Measurements from ENCODE around the gene RETN. TPM values are rescaled to one million over a fixed set of nuclear protein-coding genes. Genes with fewer than 3 reads are reported as not detected.

The RETN gene
- total RNA-seq, 4 donors from 2014 or later: not detected

DNA sequence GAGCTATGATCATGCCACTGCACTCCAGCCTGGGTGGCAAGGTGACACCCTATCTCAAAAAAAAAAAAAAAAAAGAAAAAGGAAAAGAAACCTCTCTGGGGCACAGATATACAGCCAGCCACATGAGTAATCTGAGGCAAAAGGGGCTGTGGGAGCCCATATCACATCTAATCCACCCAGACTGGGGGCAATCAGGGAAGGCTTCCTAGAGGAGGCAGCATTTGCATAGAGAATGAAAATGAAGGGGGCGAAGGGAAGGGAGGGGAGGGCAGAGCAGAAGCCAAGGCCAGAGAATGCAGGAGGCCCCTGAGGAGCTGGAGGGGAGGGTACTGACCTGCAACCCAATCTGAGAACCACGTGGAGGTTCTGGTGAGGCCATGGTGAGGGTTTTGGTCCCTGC lies 18.7 kb upstream of the RETN start:
- no peaks in the 10 kb centered on the region for H3K36me3 ChIP-seq
- H3K9me3 ChIP-seq: no peaks in the 10 kb centered on the region
- no peak for TF ChIP-seq EP300 (IDR thresholded peaks at IDR 0.05)
- no peak for TF ChIP-seq POLR2A (IDR thresholded peaks at IDR 0.05)
- TF ChIP-seq, protein P1, sequence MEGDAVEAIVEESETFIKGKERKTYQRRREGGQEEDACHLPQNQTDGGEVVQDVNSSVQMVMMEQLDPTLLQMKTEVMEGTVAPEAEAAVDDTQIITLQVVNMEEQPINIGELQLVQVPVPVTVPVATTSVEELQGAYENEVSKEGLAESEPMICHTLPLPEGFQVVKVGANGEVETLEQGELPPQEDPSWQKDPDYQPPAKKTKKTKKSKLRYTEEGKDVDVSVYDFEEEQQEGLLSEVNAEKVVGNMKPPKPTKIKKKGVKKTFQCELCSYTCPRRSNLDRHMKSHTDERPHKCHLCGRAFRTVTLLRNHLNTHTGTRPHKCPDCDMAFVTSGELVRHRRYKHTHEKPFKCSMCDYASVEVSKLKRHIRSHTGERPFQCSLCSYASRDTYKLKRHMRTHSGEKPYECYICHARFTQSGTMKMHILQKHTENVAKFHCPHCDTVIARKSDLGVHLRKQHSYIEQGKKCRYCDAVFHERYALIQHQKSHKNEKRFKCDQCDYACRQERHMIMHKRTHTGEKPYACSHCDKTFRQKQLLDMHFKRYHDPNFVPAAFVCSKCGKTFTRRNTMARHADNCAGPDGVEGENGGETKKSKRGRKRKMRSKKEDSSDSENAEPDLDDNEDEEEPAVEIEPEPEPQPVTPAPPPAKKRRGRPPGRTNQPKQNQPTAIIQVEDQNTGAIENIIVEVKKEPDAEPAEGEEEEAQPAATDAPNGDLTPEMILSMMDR (IDR thresholded peaks at IDR 0.05): no peak
- no peak for TF ChIP-seq POLR2AphosphoS5 (IDR thresholded peaks at IDR 0.05)
- H3K4me3 ChIP-seq: no peak overlapping the region
- peaks cover 64% of the 10 kb centered on the region for H3K27me3 ChIP-seq
- 8 to 50% methylated on average over 1 to 2 of the region's 2 CpGs for WGBS, 2 donors (ENCODE audit: low coverage in 1 of 2)
- no peak overlapping the region for H3K27ac ChIP-seq
- no peak for ATAC-seq
- H3K4me1 ChIP-seq: peaks cover 0 to 9% (median 0%) of the 10 kb centered on the region in 3 donors

DNA sequence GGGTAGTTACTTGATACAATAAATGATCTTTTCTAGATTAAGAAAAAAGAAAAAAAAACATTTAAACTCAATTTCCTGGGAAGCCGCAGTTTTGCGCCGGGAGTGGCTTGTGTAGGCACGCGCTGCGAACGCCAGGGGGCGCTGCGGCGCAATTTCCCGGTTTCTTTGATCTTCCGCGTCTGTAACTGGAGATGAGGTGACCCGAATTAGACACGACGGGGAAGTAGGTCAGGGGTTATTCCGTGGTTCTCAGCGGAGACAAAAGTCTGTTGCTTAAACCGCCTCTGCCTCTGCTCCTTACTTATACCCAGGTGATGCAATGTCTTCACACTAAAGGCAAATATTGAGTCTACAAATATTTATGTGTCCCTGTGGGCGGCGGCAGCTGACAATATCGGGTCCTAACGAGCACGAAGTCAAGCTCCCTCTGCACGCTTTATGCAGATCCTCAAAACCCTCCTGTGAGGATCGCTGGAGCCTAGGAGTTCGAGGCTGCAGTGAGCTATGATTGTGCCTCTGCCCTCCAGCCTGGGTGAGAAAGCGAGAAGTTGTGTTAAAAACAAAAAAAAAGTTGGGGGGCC lies 16.7 kb upstream of the RETN start:
- TF ChIP-seq EP300 (IDR thresholded peaks at IDR 0.05) (no peak), POLR2AphosphoS5 (IDR thresholded peaks at IDR 0.05) (no peak), POLR2A (IDR thresholded peaks at IDR 0.05) (no peak)
- TF ChIP-seq, protein P1 (IDR thresholded peaks at IDR 0.05): peak in 3 of 4 experiments; percentile 90 to 96 (median 93)
- H3K9me3 ChIP-seq: no peaks in the 10 kb centered on the region
- H3K27ac ChIP-seq: no peak overlapping the region
- H3K4me3 ChIP-seq: peak overlapping the region in 1 of 2 donors; percentile 18
- ATAC-seq: peak; percentile 90
- H3K36me3 ChIP-seq: no peaks in the 10 kb centered on the region
- H3K4me1 ChIP-seq: peaks cover 0 to 9% (median 0%) of the 10 kb centered on the region in 3 donors
- WGBS, 2 donors (ENCODE audit: low coverage in 1 of 2): 0 to 3% methylated on average over 6 to 28 of the region's 28 CpGs
- H3K27me3 ChIP-seq: peaks cover 44% of the 10 kb centered on the region

DNA sequence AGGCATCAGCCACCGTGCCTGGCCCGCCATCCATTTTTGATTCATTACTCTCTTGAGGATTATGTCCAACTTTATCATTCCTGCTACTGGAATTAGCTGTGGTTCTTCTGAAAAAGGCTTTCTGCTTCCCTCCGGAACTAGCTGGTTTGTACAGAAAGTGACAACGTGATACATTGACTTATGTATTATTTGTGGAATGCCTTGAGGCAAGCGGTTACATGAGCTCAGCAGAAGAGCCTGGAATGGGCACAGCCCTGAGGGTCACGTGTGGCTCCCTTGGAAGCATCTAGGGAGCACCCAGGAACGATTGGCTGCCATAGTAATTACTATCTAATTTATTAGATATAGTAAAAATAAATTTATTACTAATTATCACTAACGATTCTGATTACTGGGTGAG lies 14.4 kb upstream of the RETN start:
- Histone ChIP-seq H3K27ac (no peak overlapping the region), H3K27me3 (peaks cover 39% of the 10 kb centered on the region), H3K4me1 (peaks cover 0 to 9% (median 0%) of the 10 kb centered on the region in 3 donors), H3K36me3 (no peaks in the 10 kb centered on the region), H3K4me3 (no peak overlapping the region), H3K9me3 (no peaks in the 10 kb centered on the region)
- ATAC-seq: no peak
- TF ChIP-seq, protein P1 (IDR thresholded peaks at IDR 0.05): no peak
- TF ChIP-seq EP300 (IDR thresholded peaks at IDR 0.05) (no peak), POLR2AphosphoS5 (IDR thresholded peaks at IDR 0.05) (no peak), POLR2A (IDR thresholded peaks at IDR 0.05) (no peak)
- 40 to 50% methylated on average over 8 of the region's 8 CpGs for WGBS, 2 donors (ENCODE audit: low coverage in 1 of 2)

DNA sequence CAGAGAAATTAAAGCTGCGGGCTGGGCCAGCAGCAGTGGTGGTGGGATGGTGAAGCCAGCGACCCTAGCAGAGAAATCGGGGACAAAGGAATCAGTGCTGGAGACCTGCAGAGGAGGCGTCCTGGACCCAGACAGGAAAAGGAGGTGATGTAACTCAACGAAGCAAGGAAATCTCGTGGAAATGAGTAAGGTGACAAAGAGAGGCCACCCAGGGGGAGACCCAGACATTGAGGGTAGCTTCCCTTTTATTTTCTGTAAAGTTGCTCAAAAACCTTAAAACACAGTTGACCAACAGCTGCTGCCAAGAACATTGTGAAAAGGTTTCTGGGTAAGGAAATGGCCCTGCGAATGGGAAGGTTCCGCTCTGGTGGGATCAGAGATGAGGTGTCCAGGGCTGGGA lies 13.3 kb upstream of the RETN start:
- TF ChIP-seq EP300 (IDR thresholded peaks at IDR 0.05) (no peak), POLR2AphosphoS5 (IDR thresholded peaks at IDR 0.05) (no peak), POLR2A (IDR thresholded peaks at IDR 0.05) (no peak)
- TF ChIP-seq, protein P1 (IDR thresholded peaks at IDR 0.05): no peak
- Histone ChIP-seq H3K36me3 (no peaks in the 10 kb centered on the region), H3K4me1 (peaks cover 0 to 9% (median 0%) of the 10 kb centered on the region in 3 donors), H3K27ac (no peak overlapping the region), H3K9me3 (no peaks in the 10 kb centered on the region), H3K4me3 (no peak overlapping the region), H3K27me3 (peaks cover 39% of the 10 kb centered on the region)
- ATAC-seq: no peak
- WGBS, 2 donors (ENCODE audit: low coverage in 1 of 2): 65 to 73% methylated on average over 7 to 8 of the region's 8 CpGs

DNA sequence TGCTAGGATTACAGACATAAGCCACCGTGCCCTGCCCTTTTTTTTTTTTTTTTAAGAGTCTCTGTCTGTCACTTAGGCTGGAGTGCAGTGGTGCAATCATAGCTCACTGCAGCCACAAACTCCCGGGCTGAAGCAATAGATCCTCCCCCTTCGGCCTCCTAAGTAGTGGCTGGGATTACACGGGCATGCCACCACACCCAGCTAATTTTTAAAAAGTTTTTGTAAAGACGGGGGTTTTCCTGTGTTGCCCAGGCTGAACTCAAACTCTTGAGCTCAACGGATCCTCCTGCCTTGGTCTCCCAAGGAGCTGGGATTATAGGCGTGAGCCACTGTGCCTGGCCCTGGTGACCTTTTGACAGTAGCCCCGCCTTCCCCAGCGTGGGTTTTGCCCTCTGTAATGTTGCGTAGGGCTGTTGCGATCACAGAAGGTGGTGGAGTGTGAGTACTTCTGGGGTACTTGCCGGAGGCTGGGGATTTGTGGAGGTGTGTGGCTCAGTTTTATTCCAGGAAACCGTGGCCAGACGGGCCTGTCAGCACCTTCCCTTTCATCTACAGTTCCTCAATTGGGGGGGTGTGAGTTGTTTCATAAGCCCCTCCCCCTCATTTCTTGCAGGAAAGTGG lies 11.6 kb upstream of the RETN start:
- peak; percentile 53 for ATAC-seq
- no peak overlapping the region for H3K27ac ChIP-seq
- TF ChIP-seq POLR2AphosphoS5 (IDR thresholded peaks at IDR 0.05) (no peak), EP300 (IDR thresholded peaks at IDR 0.05) (no peak), POLR2A (IDR thresholded peaks at IDR 0.05) (no peak)
- TF ChIP-seq, protein P1 (IDR thresholded peaks at IDR 0.05): no peak
- H3K27me3 ChIP-seq: peaks cover 43% of the 10 kb centered on the region
- no peak overlapping the region for H3K4me3 ChIP-seq
- H3K36me3 ChIP-seq: no peaks in the 10 kb centered on the region
- no peaks in the 10 kb centered on the region for H3K9me3 ChIP-seq
- H3K4me1 ChIP-seq: peaks cover 0 to 3% (median 0%) of the 10 kb centered on the region in 3 donors
- WGBS, 2 donors (ENCODE audit: low coverage in 1 of 2): 51 to 55% methylated on average over 7 to 14 of the region's 14 CpGs

All from gastroesophageal sphincter (tissue), 4 donors.